ENCODE data around the gene COL10A1.

COL10A1 gene

GRCh38 chr6:116073765-116074440 lies 52.0 kb downstream of the COL10A1 start:
- no peak overlapping the region for H3K4me3 ChIP-seq (ENCODE audit: low read length)
- peak; percentile 23 for DNase-seq (ENCODE audit: low read depth)
- TF ChIP-seq CTCF (conservative IDR thresholded peaks at IDR 0.05; ENCODE audit: low read depth, low read length) = no peak

GRCh38 chr6:116072368-116072767 lies 53.6 kb downstream of the COL10A1 start:
- no peak for DNase-seq (ENCODE audit: low read depth)
- no peak for TF ChIP-seq CTCF (conservative IDR thresholded peaks at IDR 0.05; ENCODE audit: low read depth, low read length)
- no peak overlapping the region for H3K4me3 ChIP-seq (ENCODE audit: low read length)

- no peak for TF ChIP-seq CTCF (conservative IDR thresholded peaks at IDR 0.05; ENCODE audit: low read depth, low read length)
- H3K4me3 ChIP-seq (ENCODE audit: low read length) = no peak overlapping the region
- no peak for DNase-seq (ENCODE audit: low read depth)
Measured at GRCh38 chr6:116070616-116071389, 55.1 kb downstream of the COL10A1 start.

- no peak for TF ChIP-seq CTCF (conservative IDR thresholded peaks at IDR 0.05; ENCODE audit: low read depth, low read length)
- no peak for DNase-seq (ENCODE audit: low read depth)
- H3K4me3 ChIP-seq (ENCODE audit: low read length) = no peak overlapping the region
Measured at GRCh38 chr6:116070101-116070500, 55.8 kb downstream of the COL10A1 start.
